ENCODE data around the gene DNAAF1.

DNAAF1 gene

DNA sequence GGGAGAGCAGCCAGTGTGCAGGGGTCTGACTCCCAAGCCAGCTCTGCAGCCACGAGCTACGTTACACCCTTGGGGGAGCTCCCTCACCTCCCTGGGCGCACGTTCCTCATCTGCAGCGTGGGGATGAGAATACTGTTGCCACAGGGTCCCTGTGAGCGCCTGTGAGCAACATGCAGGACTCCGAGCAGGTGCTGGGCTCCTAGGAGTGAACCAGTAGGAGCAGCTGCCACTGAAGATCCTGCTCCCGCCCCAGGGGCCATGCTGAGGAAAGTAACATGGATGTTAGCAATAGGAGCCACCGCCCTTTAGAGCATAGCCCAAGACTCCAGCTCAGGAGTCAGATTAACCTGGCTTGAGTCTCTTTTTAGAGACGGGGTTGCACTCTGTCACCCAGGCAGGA, 15.9 kb downstream of the DNAAF1 start:
- DNase-seq (ENCODE audit: low spot score): no peak

DNA sequence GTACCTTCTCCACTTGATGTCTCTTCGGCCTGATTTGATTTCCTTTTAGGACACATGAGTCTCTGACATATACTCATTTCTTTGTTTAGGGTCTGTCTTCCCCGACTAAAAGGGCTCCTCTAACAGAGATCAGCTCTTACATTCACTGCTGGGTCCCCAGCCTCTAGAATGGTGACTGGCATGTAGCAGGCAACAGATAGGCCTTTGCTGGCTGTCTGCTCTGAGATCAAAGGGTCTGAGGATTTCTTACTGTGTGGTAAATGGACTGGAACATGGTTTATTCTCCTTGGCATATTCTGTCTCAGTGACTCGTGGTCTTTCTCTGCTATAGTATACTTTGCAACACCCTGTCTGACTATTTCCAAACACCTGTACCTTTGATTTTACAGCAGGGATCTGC, 16.7 kb downstream of the DNAAF1 start:
- DNase-seq (ENCODE audit: low spot score): no peak

DNA sequence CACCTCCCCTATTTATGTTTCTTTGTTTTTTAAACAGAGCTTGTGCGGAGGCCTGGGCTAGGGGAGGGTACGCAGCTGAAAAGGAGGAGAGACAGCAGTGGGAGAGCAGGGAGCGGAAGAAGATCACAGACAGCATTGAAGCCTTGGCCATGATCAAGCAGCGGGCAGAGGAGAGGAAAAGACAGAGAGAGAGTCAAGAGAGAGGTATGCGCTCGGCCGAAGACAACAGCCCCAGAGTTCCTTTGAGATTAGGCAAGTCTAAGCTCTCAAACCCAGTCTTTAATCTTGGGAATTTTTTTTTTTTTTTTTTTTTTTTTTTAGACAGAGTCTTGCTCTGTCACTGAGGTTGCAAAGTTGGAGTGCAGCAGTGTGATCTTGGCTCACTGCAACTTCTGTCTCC, 20.6 kb downstream of the DNAAF1 start:
- DNase-seq (ENCODE audit: low spot score): no peak

DNA sequence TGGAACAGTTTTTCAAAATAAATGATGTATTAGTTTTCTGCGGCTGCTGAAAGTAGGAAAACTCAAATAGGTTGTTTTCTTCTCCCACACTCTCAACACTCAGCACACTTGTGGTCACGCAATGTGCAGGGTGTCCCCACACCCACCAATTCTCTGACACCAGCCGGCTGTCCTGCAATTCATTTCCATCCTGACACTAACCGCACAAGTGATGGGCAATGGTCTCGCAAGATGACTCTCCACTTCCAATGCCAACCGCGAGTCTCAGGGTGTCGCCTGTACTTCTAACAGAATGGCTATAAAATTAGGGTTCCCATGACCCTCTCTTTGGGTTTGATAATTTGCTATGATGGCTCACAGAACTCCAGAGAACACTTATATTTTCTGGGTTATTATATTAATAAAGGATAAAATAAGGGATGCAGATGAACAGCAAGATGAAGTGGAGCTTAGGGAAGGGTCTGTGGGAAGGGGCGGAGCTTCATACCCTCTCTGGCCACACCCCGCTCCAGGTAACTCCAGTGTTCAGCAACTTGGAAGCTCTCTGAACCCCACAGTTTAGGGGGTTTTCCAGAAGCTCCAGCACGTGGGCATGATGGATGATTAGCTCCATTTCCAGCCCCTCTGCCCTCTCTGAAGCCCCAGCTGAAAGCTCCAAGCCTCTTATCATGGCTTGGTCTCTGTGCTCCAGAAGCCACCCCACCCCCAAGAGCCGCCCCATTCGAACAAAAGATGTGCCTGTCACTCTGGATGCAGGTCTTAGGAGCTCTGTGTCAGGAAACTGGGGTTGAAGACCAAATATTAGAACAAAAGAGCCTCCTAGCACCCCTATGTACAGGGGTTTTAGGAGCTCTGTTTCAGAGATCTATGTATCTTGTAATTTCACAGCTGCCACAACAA, 21.9 kb downstream of the DNAAF1 start:
- no peak for DNase-seq (ENCODE audit: low spot score)

DNA sequence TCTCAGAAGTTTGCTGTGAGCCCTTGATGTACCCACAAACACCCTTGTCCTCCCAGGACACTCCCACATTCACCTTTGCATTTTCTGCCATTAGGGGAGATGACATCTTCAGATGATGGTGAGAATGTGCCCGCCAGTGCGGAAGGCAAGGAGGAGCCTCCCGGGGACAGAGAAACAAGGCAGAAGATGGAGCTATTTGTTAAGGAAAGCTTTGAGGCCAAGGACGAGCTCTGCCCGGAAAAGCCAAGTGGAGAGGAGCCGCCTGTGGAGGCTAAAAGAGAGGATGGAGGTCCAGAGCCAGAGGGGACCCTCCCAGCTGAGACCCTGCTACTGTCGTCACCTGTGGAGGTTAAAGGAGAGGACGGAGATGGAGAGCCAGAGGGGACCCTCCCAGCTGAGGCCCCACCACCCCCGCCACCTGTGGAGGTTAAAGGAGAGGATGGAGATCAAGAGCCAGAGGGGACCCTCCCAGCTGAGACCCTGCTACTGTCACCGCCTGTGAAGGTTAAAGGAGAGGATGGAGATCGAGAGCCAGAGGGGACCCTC, 24.7 kb downstream of the DNAAF1 start:
- DNase-seq (ENCODE audit: low spot score): no peak

DNA sequence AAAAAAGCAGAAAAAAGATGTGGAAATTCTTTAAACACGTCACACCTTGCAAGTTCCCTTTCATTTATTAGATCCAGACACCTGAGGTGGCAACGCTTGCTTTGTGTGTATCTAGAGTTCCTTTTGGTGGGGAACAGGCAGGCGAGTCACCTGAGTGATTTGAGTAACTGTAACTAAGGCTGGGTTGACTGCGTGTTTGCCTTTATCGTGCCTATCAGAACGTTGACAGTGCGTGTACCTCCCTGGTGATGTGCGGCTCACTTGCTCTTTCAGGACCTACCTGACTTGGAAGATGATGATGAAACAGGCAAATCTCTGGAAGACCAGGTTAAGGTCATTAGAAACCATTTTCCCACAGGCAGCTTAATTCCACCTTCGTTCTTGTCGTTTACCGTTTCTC, 29.3 kb downstream of the DNAAF1 start:
- DNase-seq (ENCODE audit: low spot score): no peak

DNA sequence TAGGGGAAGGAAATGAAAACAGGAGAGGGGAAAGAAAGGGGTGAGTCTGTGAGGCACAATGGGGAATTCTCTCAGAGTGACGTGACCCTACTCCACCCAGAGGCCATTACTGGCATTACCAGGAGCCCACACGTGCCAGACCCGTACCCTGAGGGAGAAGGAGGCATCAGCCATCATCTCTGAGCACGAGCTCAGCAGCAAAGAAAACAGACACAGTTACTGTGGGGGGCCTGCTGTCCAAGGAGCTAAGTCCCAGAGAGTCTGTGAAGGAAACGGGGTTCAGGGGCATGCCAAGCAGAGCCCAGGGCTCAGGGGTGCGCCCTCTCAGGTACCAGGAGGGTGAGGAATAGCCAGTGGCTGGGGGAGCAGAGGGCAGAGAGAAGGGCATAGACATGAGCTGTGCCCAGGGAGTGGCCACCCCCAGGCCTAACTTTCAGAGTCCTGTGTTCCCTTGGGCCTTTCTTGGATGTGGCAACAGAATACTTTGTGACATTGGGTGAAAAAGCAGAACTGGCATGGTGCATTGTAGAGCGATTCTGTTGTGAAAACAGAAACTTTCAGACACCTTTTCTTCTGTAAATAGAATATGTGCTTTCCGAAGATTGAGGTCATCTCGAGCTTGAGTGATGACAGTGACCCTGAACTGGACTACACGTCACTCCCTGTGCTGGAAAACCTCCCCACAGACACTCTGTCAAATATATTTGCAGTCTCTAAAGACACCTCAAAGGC, 30.4 kb downstream of the DNAAF1 start:
- no peak for DNase-seq (ENCODE audit: low spot score)

DNA sequence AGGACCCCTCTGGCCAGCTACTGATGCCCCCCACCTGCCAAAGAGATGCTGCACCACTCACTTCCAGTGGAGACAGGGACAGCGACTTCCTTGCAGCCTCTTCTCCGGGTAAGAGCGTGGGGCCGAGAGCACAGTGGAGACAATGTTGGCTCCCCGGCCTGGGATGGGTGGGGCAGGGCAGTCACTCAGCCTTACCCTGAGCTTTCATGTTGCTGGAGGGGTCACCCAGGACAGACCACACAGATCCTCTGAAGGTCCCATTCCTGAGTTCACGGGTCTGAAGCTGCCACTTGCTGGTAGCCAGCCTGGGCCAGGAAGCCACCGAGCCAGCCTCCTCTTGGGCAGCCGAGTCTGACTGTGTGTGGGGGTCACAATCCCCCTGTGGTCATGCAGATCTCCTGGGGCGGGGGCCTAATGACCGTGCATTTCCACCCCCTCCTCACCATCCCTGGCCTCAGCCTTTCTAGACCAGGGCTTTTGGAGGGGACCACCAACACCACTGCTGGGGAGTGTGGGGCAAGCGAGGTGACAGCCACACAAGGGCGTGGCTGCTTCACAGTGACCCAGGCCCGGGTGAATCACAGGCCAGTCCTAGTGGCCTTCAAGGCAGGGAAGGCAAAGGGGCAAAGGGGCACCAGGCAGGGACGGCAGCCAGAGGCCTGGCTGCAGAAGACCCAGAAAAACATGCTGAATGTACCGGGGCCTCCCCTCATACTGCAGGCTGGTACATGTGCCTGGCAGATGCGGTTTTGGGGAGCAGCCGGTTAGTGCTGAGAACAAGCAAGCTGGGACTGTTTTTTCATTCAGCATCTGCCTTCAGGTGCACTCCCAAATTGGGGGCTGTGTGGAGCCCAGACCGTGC, 31.3 kb downstream of the DNAAF1 start:
- no peak for DNase-seq (ENCODE audit: low spot score)

DNA sequence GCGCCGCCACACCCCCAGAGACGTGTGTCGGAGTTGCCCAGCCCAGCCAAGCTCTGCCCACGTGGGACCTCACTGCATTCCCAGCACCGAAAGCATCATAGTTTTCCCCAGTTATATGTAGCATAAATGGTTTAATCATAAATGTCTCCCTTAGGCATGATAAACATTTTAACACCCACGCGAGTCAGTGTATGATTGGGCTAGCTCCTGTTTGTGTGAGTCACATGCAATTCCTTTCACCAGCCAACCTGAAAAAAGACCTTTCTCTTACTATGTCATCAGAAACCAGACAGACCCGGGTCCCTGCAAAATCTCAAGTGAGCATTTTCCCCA, 32.6 kb downstream of the DNAAF1 start:
- no peak for DNase-seq (ENCODE audit: low spot score)

DNA sequence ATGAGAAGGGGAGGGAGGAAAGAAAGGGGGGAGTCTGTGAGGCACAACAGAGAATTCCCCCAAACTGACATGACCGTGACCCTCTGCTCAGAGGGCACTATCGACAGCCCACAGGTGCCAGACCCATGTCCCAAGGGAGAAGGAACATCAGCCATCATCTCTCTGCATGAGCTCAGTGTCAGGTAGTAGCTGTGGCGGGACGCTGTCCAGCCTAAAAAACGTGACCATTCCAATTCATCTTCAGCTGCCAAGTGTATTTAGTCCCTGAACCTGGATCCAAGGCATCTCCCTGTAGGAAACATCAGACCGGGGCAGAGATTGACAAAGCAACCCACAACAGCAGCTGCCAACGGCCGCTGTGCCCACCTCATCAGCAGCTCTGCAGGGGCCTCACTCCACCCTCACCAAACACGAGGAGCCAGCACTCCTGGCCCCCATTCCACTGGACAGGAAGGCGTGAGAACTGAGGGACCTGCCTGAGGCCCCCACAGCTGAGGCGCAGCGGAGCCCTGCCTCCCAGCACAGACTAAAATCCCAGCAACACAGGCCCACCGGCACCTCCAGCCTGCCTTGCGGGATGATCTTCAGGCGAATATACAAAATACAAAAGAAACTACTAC, 33.1 kb downstream of the DNAAF1 start:
- no peak for DNase-seq (ENCODE audit: low spot score)

DNA sequence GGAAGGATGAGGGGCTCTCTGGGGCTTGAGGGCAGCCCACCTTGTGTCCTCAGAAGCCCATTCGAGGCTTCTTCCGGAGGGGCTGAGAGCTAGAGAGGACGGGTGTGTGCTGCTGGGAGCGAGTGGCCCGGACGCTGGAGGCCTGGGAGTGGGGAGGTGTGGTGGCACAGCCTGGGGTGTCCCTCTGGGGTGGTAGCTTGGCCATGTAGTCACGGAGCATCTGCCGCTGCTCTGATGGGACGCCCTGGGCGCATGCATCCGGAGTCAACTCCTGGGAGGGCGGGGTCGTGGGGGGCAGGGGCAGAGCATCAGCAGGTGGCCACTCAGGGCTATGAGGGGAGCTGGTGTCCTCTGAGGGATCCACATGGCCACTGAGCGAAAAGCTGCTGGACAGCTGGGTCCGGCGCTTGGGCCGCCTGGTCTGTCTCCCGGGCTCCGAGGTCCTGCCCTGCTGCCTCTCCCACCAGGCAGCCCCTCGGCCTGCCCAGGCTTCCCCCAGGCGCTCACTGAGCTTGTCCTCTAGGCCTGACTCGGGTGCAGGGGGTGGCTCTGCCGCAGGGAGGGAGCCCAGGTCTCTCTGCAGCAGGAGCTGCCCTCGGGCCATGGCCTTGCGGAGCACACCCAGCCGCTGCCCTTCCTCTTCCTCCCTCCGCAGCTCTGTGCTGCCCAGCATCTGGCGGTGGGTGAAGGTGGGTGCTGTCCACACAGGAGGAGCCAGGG, 33.9 kb downstream of the DNAAF1 start:
- no peak for DNase-seq (ENCODE audit: low spot score)

DNA sequence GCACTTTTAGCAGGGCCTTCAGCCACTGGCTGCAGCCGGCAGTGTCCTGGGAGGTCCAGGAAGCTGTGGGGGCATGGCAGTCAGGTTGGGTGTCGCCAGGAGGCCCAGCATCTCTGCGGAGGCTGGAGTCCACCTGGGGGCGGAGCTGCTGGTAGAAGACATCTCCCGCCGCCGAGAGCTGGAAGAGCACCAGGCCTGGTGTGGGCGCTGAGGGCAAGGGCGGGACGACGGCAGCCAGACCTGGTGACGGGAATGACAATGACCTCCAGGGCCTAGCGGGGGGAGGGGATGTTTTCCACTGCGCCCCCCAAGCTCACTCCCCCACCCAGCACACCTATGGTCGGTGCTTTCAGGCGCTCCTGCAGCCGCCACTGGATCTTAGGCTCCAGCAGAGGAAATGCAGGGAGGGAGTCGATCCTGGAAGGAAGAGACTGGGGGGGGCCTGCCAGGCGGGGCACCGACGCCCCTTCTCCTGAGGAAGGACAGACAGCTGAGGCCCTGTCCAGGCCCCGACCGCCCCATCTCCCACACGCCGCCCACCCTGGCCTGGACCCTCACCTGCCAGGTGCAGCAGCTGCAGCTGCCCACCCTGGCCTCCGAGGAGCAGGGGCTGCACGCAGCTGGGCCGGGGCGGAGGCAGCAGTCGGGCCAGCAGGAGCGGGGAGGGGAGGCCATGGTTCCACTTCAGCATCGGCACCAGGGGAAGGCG, 34.7 kb downstream of the DNAAF1 start:
- DNase-seq (ENCODE audit: low spot score): no peak

DNA sequence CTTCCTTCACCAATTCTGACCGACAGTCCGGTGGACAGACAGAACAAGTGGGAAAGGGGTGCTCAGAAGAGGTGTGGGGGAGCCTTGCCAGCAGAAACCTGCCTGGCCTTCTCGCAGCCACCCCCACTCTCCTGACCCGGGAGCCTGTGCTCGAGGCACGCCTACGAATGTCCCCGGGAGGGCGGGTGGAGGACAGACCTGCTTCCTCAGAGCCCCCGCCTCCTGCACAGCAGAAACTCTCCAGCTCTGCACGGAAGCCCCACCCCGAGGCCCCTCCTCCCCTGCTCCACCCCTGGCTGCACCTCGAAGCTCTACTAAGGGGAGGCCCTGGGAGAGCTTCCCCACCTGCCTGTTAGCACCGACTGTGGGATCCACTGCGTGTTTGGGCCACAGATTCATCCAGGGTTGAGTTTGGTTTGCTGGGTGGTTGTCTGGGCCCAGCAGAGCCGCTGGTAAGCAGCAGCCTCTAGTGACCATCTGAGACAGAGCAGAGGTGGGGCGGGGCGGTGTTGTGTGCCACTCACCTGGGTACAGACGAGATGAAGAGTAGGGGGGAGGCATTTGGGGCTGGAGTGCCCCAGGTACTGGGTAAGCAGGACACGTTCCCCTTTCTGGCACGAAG, 35.5 kb downstream of the DNAAF1 start:
- no peak for DNase-seq (ENCODE audit: low spot score)

DNA sequence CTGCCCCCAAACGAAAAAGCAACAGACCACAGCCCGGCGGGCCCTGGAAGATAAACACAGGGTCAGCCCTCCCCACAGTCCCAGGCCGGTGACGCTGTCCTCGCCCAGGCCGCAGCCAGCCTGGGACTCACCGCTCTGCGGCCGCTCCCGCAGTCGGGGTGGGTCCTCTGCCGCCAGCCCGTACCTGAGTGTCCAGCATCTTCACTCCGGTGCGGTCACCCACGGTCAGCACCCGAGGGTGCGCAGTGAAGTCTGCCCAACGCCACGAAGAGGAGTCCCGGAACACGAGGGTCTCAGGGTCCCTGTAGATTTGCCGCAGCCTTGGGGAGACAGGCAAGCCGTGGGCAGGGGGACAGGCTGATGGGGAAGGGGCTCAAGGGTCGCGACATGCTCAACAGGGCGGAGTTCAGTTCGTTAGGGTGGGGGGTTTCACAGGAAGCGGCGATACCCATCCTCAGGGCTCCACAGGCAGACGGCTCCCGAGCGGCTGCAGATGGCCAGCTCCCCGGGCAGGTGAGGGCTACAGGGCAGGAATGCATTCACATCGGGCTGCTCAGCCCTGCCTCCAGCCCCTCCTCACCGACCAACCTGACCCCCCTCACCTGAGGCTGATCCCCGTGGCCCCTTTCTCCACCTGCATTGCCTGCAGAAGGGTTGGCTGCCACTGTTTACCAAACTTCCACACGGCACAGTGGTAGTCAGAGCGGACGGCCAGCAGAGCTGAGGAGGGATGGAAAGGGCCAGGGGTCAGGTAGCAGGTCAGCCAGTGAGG, 36.2 kb downstream of the DNAAF1 start:
- DNase-seq (ENCODE audit: low spot score): no peak

DNA sequence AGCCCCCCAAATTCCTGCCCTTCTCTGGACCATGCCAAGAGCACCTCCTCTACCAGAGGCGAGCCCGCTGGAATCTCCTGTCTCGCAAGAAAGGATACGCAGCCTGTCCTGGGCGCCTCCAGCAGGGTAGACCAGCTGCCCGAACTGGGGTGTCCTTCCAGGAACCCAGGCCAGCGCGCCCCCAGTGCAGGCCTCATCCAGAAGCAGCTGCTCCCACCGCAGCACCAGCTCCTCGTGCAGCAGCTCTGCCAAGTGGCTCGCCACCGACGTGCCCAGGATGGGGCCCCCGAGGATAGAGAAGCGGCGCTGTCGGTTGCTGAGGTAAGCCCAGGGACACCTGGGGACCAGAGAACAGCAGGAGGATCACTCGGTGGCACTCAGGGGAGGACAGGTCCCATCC, 37.0 kb downstream of the DNAAF1 start:
- no peak for DNase-seq (ENCODE audit: low spot score)

DNA sequence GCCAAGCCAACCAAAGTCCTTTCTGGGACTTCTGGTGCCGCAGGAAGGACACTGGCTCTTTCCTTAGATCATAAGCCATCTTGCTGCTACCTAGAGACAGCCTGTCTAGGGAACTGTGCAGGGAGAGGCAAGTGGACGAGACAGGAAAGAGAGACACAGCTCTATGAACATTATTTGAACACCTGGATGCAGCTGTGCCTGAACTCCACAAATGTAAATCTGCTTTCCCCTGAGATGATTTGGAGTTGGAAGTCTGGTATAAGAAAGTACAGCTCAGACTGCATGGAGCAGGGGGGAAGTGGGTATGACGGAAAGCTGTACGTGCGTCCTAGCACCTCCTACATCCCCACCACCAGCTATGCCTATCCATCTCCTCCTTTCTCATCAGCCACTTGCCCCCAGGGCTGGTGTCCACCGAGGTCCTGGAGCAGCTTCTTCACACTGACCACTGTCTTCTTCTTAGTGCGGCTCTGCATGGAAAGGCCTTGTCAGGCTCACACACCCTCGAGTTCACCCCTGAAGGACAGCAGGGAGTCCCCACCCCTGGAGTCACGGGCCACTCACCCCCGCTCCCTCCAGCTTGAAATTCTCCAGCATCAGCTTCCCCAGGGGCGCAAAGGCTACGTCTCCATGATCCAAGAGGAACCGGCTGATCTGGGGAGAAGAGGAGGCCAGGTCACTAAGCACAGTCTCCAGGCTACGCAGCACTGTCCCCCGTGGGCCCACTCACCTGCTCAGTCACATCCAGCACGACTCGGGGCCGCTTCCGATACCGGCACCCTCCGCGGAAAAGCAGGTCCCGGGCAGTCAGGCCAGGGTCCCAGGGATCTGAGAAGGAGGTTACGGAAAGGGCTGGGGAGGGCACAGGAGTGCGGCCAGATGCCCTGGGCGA, 37.8 kb downstream of the DNAAF1 start:
- no peak for DNase-seq (ENCODE audit: low spot score)

DNA sequence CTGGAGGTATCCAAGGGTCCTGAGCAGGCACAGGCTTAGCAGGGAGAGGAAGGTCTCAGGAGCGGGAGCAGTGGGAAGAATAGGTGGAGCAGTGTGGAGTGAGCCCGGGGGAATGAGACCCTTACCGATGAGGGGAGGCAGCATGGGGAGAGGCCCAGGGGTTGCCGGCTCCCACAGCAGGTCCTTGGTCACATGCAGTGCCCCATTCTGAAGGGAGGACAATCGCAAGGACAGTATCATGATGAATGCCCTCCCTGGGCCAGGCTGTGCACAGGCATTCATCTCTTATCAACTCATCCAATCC, 38.4 kb downstream of the DNAAF1 start:
- DNase-seq (ENCODE audit: low spot score): no peak

DNA sequence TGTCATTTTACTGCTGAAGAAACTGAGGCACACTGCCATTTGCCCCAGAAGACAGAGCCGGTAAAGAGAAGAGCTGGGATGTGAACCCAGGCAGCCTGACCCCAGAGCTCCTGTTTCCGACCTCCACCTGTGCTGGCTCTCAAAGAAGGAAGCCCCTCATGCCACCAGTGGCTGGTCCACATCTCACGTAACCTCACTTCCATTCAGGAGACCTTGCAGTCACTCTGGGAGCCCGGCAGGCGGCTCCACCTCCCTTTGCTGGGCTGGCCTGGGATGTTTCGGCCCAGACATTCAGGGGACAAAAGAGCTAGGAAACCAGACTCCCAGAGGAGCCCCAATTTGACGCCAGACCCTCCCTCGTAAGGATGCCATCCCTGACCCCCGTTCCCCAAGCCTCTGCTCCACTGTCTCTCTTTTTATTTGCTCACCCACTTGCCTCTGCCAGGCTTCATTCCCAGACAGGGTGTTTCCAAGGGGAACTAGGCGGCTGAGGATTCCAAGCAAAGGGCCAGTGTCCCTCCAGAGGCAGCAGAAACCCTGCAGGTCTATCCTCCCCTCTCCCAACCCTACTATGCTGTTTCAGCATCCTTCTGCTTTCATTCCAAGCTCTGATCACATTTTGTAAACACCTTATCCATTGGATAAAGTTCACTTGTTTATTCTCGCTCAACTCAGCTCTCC, 38.9 kb downstream of the DNAAF1 start:
- DNase-seq (ENCODE audit: low spot score): no peak
